ENCODE results near the gene TRIOBP. TPM values are rescaled to one million over a fixed set of nuclear protein-coding genes. Genes with fewer than 3 reads are reported as not detected.

TRIOBP gene
- total and polyA plus RNA-seq, 2 donors (not counting 3 experiments of a cell fraction or from before 2014, with no cell fraction given) = 60.6 to 104 TPM

DNA sequence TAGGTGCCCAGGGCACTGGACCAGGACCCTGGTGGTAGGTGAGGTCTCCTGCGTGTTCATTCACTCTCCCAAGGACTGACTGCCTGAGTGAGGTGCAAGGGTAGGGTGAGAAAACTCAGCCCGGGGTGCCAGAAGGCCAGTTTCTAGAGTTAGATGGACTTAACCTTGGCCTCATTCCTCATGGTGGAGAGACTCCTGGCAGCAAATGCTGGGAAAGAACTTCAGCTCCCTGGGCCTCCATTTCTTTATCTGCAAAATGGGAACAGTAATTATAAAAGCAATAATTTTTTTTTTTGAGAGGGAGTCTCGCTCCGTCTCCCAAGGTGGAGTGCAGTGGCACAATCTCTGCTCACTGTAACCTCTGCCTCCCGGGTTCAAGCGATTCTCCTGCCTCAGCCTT lies 47.7 kb downstream of the TRIOBP start:
- Histone ChIP-seq H3K4me3 (replicated peaks in 1 of 3; ENCODE audit: insufficient read depth in 1 of 3, low read depth in 1 of 3, low read length in 3 of 3) (no peak overlapping the region), H3K9ac (replicated peaks; ENCODE audit: extremely low read depth, insufficient read depth, low read length) (no peak overlapping the region), H3K36me3 (ENCODE audit: control insufficient read depth in 2 of 2, extremely low read depth in 1 of 2, insufficient read depth in 2 of 2, low read length in 2 of 2) (no peaks in the 10 kb centered on the region), H3K4me2 (ENCODE audit: insufficient read depth, low read length) (no peak overlapping the region), H3K27me3 (ENCODE audit: control insufficient read depth in 2 of 2, insufficient read depth in 2 of 2, low read length in 2 of 2) (no peaks in the 10 kb centered on the region), H2AFZ (ENCODE audit: low read depth, low read length) (no peak overlapping the region), H4K20me1 (replicated peaks; ENCODE audit: control insufficient read depth, extremely low read depth, insufficient read depth, low read length) (no peaks in the 10 kb centered on the region), H3K79me2 (ENCODE audit: control insufficient read depth, insufficient read depth, low read length) (peaks cover 36% of the 10 kb centered on the region), H3K9me3 (replicated peaks; ENCODE audit: control insufficient read depth, insufficient read depth, low read length) (no peaks in the 10 kb centered on the region), H3K9me1 (replicated peaks; ENCODE audit: control insufficient read depth, extremely low read depth, insufficient read depth, low read length) (no peaks in the 10 kb centered on the region), H3K4me1 (ENCODE audit: control insufficient read depth, extremely low read depth, insufficient read depth, low read length) (peaks cover 35% of the 10 kb centered on the region), H3K27ac (ENCODE audit: insufficient read depth, low read depth, low read length) (no peak overlapping the region)
- ChIA-PET POLR2A (no interaction called here), CTCF (no interaction called here)
- intact Hi-C loops (cut with micrococcal nuclease) (no loop called here), dilution Hi-C loops (cut with MboI; ENCODE audit: extremely low pct_ligation_motif_present, low sequenced_read_pairs) (no loop called here)
- TF ChIP-seq EZH2 (IDR thresholded peaks at IDR 0.05; ENCODE audit: borderline replicate concordance, low read depth, low read length, severe bottlenecking) (no peak), GATA2 (IDR thresholded peaks at IDR 0.05; ENCODE audit: insufficient read depth, insufficient read length, low read depth, low read length) (no peak), POLR2AphosphoS5 (IDR thresholded peaks at IDR 0.05; ENCODE audit: insufficient read depth, low read depth, low read length) (no peak), FOS (IDR thresholded peaks at IDR 0.05; ENCODE audit: borderline replicate concordance, insufficient read depth, low read length) (no peak), JUN (IDR thresholded peaks at IDR 0.05; ENCODE audit: borderline replicate concordance, insufficient read depth, insufficient read length, low read depth) (no peak), POLR2A (IDR thresholded peaks at IDR 0.05; ENCODE audit: low read depth, low read length) (no peak), MYC (IDR thresholded peaks at IDR 0.05; ENCODE audit: low read depth, low read length) (no peak)
- TF ChIP-seq, protein P1, sequence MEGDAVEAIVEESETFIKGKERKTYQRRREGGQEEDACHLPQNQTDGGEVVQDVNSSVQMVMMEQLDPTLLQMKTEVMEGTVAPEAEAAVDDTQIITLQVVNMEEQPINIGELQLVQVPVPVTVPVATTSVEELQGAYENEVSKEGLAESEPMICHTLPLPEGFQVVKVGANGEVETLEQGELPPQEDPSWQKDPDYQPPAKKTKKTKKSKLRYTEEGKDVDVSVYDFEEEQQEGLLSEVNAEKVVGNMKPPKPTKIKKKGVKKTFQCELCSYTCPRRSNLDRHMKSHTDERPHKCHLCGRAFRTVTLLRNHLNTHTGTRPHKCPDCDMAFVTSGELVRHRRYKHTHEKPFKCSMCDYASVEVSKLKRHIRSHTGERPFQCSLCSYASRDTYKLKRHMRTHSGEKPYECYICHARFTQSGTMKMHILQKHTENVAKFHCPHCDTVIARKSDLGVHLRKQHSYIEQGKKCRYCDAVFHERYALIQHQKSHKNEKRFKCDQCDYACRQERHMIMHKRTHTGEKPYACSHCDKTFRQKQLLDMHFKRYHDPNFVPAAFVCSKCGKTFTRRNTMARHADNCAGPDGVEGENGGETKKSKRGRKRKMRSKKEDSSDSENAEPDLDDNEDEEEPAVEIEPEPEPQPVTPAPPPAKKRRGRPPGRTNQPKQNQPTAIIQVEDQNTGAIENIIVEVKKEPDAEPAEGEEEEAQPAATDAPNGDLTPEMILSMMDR (IDR thresholded peaks at IDR 0.05; ENCODE audit: extremely low read depth in 1 of 2, insufficient read depth in 1 of 2, low read depth in 1 of 2, low read length in 2 of 2) = no peak
- TF ChIP-seq, protein P2, sequence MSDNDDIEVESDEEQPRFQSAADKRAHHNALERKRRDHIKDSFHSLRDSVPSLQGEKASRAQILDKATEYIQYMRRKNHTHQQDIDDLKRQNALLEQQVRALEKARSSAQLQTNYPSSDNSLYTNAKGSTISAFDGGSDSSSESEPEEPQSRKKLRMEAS (IDR thresholded peaks at IDR 0.05; ENCODE audit: insufficient read depth, insufficient read length) = no peak
- no TSS peak for BruUV-seq (replicated peaks)
- no peak for DNase-seq (ENCODE audit: low read depth, low spot score)
- no peak for FAIRE-seq

All from endothelial cell of umbilical vein (primary cell).